ENCODE results near the gene WEE2.
"Not testable (repeated sequence)": the region's sequence is repeated elsewhere in the genome, so short reads cannot be mapped to it uniquely, and the experiment has no call there.

Gene WEE2

DNA sequence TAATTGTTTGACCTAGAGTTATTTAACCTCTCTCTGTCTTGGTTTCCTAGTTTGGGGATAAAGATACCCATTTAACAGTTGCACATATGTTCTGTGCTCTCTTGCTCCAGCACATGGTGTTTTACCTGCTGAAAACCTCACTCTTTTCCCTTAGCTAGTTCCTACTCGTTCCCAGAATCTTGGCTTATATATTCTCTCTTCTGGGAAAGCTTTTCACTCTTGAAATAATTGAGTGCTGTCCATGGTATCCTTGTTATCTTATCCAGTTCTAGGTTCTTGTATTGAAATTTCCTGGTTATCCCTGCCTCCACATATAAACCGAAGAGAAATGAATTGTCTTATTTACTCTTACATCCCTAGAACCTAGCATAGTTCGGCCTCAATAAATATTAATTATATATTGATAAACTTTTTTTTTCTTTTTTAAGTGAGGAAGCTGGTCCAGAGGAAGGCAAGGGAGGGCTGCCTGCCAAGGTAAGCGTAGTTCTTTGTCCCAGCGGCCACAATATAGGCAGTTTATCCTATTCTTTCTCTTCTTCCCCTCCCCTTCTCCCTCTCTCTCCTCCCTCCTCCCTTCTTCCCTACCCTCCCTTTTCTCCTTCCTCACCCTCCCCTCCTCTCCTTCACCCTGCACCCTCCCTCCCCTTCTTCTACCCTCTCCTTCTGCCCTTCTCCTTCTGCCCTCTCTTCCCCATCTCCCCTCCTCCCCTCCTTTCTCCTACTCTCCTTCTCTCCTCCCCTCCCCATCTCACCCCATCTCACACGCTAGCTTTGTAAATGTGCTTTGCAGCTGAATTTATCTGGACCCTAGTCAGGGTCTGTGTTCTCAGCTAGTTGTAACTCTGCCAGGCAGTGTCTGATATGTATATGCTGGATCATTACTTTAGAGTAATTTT lies 7.9 kb downstream of the WEE2 start:
- DNase-seq = no peak

DNA sequence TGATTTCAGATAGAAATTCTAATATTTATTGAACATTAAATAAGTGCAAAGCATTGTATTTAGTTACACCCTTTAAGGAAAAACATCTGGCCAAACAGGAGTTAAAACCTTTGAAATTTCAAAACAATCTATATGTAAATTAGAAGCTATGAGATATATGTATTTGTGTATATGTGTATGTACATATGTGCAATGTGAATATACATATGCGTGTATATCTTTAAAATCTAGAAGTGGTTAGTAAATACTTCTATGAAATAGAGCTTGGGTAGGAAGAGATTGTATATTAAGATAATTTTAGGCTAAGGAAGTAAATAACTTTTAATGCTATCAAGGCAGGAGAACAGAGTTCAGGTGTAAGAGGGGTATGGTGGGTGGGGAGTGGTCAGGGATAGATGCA lies 9.3 kb downstream of the WEE2 start:
- DNase-seq = no peak

- DNase-seq = no peak
Observed at GRCh38 chr7:141722529-141722928, 14.4 kb downstream of the WEE2 start.

- DNase-seq = no peak
Observed at GRCh38 chr7:141729020-141729419, 20.9 kb downstream of the WEE2 start.

DNA sequence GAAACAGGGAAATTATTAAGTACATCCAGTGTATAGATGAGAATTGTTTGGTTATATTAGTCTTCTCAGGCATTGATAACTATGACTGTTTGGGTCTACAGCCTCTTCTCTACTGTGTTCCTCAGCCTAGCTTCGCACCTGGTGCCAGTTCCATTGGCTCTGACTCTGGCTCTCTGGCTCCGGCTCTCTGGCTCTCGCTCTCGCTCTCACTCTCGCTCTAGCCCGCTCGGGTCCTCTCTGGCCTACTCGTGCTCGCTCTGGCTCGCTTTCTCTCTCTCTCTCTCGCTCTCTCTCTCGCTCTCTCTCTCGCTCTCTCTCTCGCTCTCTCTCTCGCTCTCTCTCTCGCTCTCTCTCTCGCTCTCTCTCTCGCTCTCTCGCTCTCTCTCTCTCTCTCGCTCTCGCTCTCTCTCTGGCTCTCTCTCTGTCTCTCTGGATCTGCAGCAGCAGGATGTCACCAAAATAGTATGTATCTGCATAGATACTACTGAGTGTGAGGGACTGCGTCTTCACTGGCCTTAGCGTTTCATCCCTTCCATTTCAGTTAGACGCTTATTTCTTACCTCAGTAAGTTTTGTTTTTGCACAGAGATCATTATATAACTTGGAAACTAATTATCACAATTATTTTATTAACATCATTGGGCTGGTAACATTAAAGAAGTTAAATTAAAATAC lies 23.5 kb downstream of the WEE2 start:
- no peak for DNase-seq

GRCh38 chr7:141737118-141737835 lies 29.1 kb downstream of the WEE2 start:
- peak; percentile 10 for DNase-seq

- DNase-seq = peak; percentile 98
Observed at GRCh38 chr7:141737836-141738591, 29.9 kb downstream of the WEE2 start, which contains the start of gene SSBP1. Gene SSBP1, plus strand, starts transcription at chr7:141738358. Its CDS starts 809 bp downstream, at chr7:141739167.

- no peak for DNase-seq
Observed at GRCh38 chr7:141738592-141739013, 30.4 kb downstream of the WEE2 start.

- DNase-seq = no peak
Observed at GRCh38 chr7:141739250-141739649, 31.1 kb downstream of the WEE2 start.

DNA sequence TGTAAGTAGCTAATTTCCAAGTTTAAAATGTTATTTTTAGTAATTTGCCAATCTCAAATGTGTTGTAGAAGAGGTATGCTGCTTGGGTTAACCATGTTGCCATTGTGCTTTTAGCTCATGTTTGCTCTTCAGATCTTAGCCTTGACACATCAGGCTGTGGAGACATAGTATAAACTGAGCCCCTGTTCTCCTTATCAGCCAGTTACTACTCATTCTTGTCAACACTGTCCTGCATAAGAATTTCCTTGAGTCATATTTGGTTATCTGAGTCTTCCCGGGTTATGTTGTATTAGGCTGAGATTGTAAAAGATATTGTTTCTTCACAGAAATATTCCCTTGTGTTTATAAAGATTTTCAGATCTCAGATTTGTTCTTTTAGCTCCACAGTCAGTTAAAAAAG lies 34.1 kb downstream of the WEE2 start:
- no peak for DNase-seq

GRCh38 chr7:141744131-141744530 lies 36.0 kb downstream of the WEE2 start:
- DNase-seq = no peak

DNA sequence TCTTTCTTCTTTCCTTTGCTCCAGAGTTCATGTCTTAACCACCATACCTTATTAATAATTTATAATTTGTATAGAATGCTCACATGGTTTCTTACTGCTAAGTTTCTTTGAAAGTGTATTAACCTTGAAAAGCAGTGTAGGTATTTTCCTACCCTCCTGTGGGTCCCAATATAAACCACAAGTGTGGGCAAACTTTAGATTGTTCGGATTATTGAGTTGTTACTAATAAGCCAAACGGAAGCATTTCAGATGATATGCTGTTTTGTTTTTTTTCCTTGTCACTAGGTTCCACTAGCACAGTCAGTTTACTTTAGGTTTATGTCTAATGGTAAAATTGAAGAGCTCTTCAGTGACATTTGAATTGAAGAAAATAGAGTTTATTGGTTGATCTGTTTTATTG lies 40.2 kb downstream of the WEE2 start:
- no peak for DNase-seq

GRCh38 chr7:141751904-141752303 lies 43.8 kb downstream of the WEE2 start:
- not testable (repeated sequence) for DNase-seq

DNA sequence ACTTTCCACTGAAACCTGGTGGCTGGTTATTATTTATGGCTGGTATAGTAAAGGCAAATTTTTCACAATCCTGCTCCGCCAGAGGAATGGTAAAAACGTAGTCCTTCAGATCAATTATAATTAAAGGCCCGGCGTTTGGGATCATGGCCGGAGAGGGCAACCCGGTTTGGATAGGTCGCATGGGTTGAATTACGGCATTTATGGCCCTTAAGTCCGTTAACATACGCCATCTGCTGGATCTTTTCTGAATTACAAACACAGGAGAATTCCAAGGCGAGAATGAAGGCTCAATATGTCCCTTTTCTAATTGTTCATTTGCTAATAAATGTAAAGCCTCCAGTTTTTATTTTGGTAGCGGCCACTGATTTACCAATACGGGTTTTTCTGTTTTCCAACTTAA lies 44.5 kb downstream of the WEE2 start:
- DNase-seq = no peak

- DNase-seq = peak; percentile 4
Observed at GRCh38 chr7:141754939-141755338, 46.8 kb downstream of the WEE2 start.

- DNase-seq = no peak
Observed at GRCh38 chr7:141763797-141764196, 55.6 kb downstream of the WEE2 start, which contains the start of gene TAS2R3. Gene TAS2R3, plus strand, starts transcription at chr7:141764097. Its CDS starts 62 bp downstream, at chr7:141764159.

DNA sequence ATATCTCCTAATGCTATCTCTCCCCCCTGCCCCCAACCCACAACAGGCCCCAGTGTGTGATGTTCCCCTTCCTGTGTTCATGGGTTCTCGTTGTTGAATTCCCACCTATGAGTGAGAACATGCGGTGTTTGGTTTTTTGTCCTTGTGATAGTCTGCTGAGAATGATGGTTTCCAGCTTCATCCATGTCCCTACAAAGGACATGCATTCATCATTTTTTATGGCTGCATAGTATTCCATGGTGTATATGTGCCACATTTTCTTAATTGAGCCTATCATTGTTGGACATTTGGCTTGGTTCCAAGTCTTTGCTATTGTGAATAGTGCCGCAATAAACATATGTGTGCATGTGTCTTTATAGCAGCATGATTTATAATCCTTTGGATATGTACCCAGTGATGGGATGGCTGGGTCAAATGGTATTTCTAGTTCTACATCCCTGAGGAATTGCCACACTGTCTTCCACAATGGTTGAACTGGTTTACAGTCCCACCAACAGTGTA lies 62.0 kb downstream of the WEE2 start:
- not testable (repeated sequence) for DNase-seq

GRCh38 chr7:141776374-141776773 lies 68.2 kb downstream of the WEE2 start, which contains the start of gene TAS2R4:
Gene TAS2R4, plus strand, starts transcription at chr7:141776674. Its CDS starts 1,815 bp downstream, at chr7:141778489.
- no peak for DNase-seq
